MM.1S (cell line): Measurements from ENCODE around the gene POSTN.

Experiments
- DNase-seq: peaks from one replicate; pipeline ENCODE4 v3.0.0-alpha.2; 2015
- H2AFZ ChIP-seq: fragments of 300-600 bp; sonication (generic); 2 replicates; pipeline ENCODE4 v1.6.0; 2016; ENCODE audit warnings: antibody characterized with exemption, low read length
- H3F3A ChIP-seq: fragments of 300-600 bp; sonication (generic); 2 replicates; pipeline ENCODE4 v1.6.1; 2016; ENCODE audit warnings: mild to moderate bottlenecking, antibody characterized with exemption, low read length, moderate library complexity, mixed read lengths; ENCODE audit not compliant: insufficient read depth
- H3K27ac ChIP-seq: fragments of 300-600 bp; sonication (generic); 2 replicates; pipeline ENCODE4 v1.5.1; 2016; ENCODE audit warnings: mild to moderate bottlenecking, low read length
- H3K27me3 ChIP-seq: fragments of 300-600 bp; sonication (generic); replicated peaks from 2 replicates; pipeline ENCODE4 v1.6.0; 2016; ENCODE audit warnings: low read length; ENCODE audit not compliant: insufficient read depth
- H3K36me3 ChIP-seq: fragments of 300-600 bp; sonication (generic); replicated peaks from 2 replicates; pipeline ENCODE4 v1.6.1; 2016; ENCODE audit warnings: mild to moderate bottlenecking, low read length, mixed read lengths; ENCODE audit not compliant: insufficient read depth
- H3K4me1 ChIP-seq: fragments of 300-600 bp; sonication (generic); 2 replicates; pipeline ENCODE4 v1.6.1; 2016; ENCODE audit warnings: low read length, mixed read lengths
- H3K4me2 ChIP-seq: fragments of 300-600 bp; sonication (generic); 2 replicates; pipeline ENCODE4 v1.6.0; 2016; ENCODE audit warnings: low read depth, low read length
- H3K4me3 ChIP-seq: fragments of 300-600 bp; sonication (generic); 2 replicates; pipeline ENCODE4 v1.5.1; 2016; ENCODE audit warnings: low read length, mixed read lengths
- H3K79me2 ChIP-seq: fragments of 300-600 bp; sonication (generic); 2 replicates; pipeline ENCODE4 v1.6.1; 2016; ENCODE audit warnings: mixed run types, low read length, mixed read lengths
- H3K9ac ChIP-seq: fragments of 300-600 bp; sonication (generic); 2 replicates; pipeline ENCODE4 v1.6.1; 2016; ENCODE audit warnings: low read length, mixed read lengths
- H3K9me2 ChIP-seq: fragments of 300-600 bp; sonication (generic); replicated peaks from 2 replicates; pipeline ENCODE4 v1.6.1; 2016; ENCODE audit warnings: mild to moderate bottlenecking, low read length, mixed read lengths; ENCODE audit not compliant: insufficient read depth
- H3K9me3 ChIP-seq: fragments of 300-600 bp; sonication (generic); replicated peaks from 2 replicates; pipeline ENCODE4 v1.6.1; 2016; ENCODE audit warnings: mild to moderate bottlenecking, low read length, mixed read lengths; ENCODE audit not compliant: insufficient read depth
- H4K20me1 ChIP-seq: fragments of 300-600 bp; sonication (generic); 2 replicates; pipeline ENCODE4 v1.6.1; 2016; ENCODE audit warnings: mild to moderate bottlenecking, low read length, moderate library complexity, mixed read lengths; ENCODE audit not compliant: insufficient read depth
- EZH2 ChIP-seq: fragments of 300-600 bp; sonication (generic); optimal IDR thresholded peaks from 2 replicates; pipeline ENCODE3; 2017; ENCODE audit warnings: low read depth, mild to moderate bottlenecking, antibody characterized with exemption, low read length, mixed read lengths
- EZH2phosphoT487 ChIP-seq: fragments of 300-600 bp; sonication (generic); IDR thresholded peaks from 2 replicates; pipeline ENCODE4 v1.6.1; 2018; ENCODE audit warnings: antibody characterized with exemption, low read length
- TF ChIP-seq, protein P1 (sequence below): fragments of 300-600 bp; sonication (generic); IDR thresholded peaks from 2 replicates; pipeline ENCODE4 v1.5.1; 2016; ENCODE audit warnings: antibody characterized with exemption, low read length, mixed read lengths

POSTN gene

DNA sequence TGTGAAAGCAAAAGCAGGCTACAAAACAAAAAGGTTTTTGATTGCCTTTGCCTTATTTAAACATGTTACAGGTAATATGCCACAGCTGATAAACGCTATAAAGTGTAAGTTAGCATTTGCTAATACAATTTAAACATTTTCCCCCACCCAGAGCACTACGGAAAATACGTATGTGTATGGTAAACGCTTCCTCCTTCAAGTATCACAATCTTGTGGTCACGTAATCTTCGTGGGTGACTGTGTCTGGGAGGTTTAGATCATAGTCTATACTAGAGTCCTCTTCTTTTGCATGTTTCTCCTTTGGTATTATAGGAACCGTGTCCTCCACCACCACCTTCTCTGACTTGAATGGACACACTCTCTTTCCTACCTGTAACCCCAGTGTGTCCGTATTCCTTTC lies 38.1 kb upstream of the POSTN start:
- Histone ChIP-seq H3K27me3 (no peaks in the 10 kb centered on the region), H3K27ac (no peak overlapping the region), H3K79me2 (no peaks in the 10 kb centered on the region), H3K4me1 (no peaks in the 10 kb centered on the region), H3K9me2 (no peaks in the 10 kb centered on the region), H3K36me3 (no peaks in the 10 kb centered on the region), H2AFZ (no peak overlapping the region), H3F3A (no peaks in the 10 kb centered on the region), H3K4me3 (no peak overlapping the region), H3K9ac (no peak overlapping the region), H3K4me2 (no peak overlapping the region), H3K9me3 (no peaks in the 10 kb centered on the region), H4K20me1 (no peaks in the 10 kb centered on the region)
- TF ChIP-seq EZH2phosphoT487: no peak
- TF ChIP-seq, protein P1, sequence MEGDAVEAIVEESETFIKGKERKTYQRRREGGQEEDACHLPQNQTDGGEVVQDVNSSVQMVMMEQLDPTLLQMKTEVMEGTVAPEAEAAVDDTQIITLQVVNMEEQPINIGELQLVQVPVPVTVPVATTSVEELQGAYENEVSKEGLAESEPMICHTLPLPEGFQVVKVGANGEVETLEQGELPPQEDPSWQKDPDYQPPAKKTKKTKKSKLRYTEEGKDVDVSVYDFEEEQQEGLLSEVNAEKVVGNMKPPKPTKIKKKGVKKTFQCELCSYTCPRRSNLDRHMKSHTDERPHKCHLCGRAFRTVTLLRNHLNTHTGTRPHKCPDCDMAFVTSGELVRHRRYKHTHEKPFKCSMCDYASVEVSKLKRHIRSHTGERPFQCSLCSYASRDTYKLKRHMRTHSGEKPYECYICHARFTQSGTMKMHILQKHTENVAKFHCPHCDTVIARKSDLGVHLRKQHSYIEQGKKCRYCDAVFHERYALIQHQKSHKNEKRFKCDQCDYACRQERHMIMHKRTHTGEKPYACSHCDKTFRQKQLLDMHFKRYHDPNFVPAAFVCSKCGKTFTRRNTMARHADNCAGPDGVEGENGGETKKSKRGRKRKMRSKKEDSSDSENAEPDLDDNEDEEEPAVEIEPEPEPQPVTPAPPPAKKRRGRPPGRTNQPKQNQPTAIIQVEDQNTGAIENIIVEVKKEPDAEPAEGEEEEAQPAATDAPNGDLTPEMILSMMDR: no peak
- TF ChIP-seq EZH2: no peak
- DNase-seq: no peak

DNA sequence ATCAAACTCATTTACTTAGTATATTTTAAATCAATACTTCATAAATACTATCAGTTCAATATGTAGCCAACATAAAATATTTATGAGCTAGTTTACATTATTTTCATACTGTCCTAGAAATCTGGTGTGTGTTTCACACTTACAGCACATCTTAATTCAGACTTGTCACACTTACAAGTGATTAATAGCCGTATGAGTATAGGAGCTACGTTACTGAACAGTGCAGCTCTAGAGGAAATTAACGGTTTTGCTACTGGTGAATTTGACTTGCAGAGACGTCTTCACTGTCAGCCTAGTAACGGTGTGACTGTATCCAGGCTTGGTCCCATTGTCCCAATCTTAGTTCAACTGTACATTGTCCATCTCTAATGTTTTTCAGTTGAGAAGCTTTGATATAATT lies 33.7 kb upstream of the POSTN start:
- no peaks in the 10 kb centered on the region for H3K9me3 ChIP-seq
- H3K4me3 ChIP-seq: no peak overlapping the region
- H3K27ac ChIP-seq: no peak overlapping the region
- H3K79me2 ChIP-seq: no peaks in the 10 kb centered on the region
- H3K4me2 ChIP-seq: no peak overlapping the region
- H2AFZ ChIP-seq: no peak overlapping the region
- H3F3A ChIP-seq: no peaks in the 10 kb centered on the region
- no peaks in the 10 kb centered on the region for H4K20me1 ChIP-seq
- no peaks in the 10 kb centered on the region for H3K36me3 ChIP-seq
- H3K9me2 ChIP-seq: no peaks in the 10 kb centered on the region
- TF ChIP-seq EZH2phosphoT487 (no peak), EZH2 (no peak)
- TF ChIP-seq, protein P1: no peak
- DNase-seq: no peak
- no peaks in the 10 kb centered on the region for H3K4me1 ChIP-seq
- H3K27me3 ChIP-seq: no peaks in the 10 kb centered on the region
- no peak overlapping the region for H3K9ac ChIP-seq

DNA sequence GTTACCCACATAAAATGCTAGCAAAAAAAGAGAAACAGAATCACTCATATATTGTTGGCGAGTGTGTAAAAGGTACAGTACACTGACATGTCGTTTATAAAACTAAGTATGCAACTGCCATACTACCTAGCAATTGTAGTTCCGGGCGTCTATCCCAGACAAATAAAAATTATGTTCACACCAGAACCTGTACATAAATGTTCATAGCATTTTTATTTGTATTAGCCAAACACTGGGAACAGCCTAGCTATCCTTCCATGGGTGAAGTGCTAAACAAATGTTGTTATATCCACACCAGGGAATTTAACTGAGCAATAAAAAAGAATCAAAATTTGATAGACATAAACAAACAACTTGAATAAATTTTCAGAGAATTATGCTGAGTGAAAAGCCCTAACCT lies 28.9 kb upstream of the POSTN start:
- no peak overlapping the region for H3K27ac ChIP-seq
- H3K9ac ChIP-seq: no peak overlapping the region
- H3K4me1 ChIP-seq: no peaks in the 10 kb centered on the region
- H3K4me3 ChIP-seq: no peak overlapping the region
- no peak overlapping the region for H3K4me2 ChIP-seq
- no peaks in the 10 kb centered on the region for H4K20me1 ChIP-seq
- H3K27me3 ChIP-seq: no peaks in the 10 kb centered on the region
- H3K9me2 ChIP-seq: no peaks in the 10 kb centered on the region
- H3K79me2 ChIP-seq: no peaks in the 10 kb centered on the region
- H3F3A ChIP-seq: no peaks in the 10 kb centered on the region
- no peak overlapping the region for H2AFZ ChIP-seq
- H3K36me3 ChIP-seq: no peaks in the 10 kb centered on the region
- TF ChIP-seq EZH2phosphoT487 (no peak), EZH2 (no peak)
- TF ChIP-seq, protein P1: no peak
- H3K9me3 ChIP-seq: no peaks in the 10 kb centered on the region
- no peak for DNase-seq
